Left lung (tissue), 10 donors: ENCODE data around the gene TRAF3IP1. TPM values are rescaled to one million over a fixed set of nuclear protein-coding genes. Genes with fewer than 3 reads are reported as not detected.
A peak's percentile ranks its signal among the peaks of the same experiment; 100 is the strongest.

Source experiments
- ATAC-seq: fragments of 200-7000 bp; cut with Tn5 transposase; one replicate; pipeline ENCODE4 v1.9.1; 2020; ENCODE audit warnings: moderate library complexity
- DNase-seq, 4 donors: peaks; one replicate each; pipeline ENCODE4 v3.0.0-alpha.2; 2013 to 2020
- H3K27ac ChIP-seq, 2 donors: fragments of 200-600 bp; sonication (generic) in 1 of 2; one replicate each; pipeline versions ENCODE4 v1.5.0 to v1.8.0; 2020 to 2021
- H3K27me3 ChIP-seq, 2 donors: fragments of 200-600 bp; sonication (generic) in 1 of 2; one replicate each; pipeline versions ENCODE4 v1.5.0 to v1.8.0; 2020 to 2021
- H3K36me3 ChIP-seq, 2 donors: fragments of 200-600 bp; sonication (generic) in 1 of 2; one replicate each; pipeline versions ENCODE4 v1.5.0 to v1.8.0; 2020 to 2021
- H3K4me1 ChIP-seq, 2 donors: fragments of 200-600 bp; one replicate each; pipeline ENCODE4 v1.8.0; 2021
- H3K4me3 ChIP-seq, 2 donors: fragments of 200-600 bp; sonication (generic) in 1 of 2; one replicate each; pipeline versions ENCODE4 v1.5.0 to v1.8.0; 2020 to 2021; ENCODE audit warnings: mild to moderate bottlenecking in 1 of 2
- H3K9me3 ChIP-seq, 2 donors: fragments of 200-600 bp; sonication (generic) in 1 of 2; one replicate each; pipeline versions ENCODE4 v1.5.0 to v1.8.0; 2020 to 2021
- CTCF ChIP-seq, 2 donors: fragments of 200-600 bp; sonication (generic) in 1 of 2; IDR thresholded peaks; one replicate each; pipeline versions ENCODE4 v1.5.0 to v1.8.0; 2021; ENCODE audit warnings: antibody characterized with exemption in 2 of 2
- intact Hi-C, 2 donors: fragments of 100-400 bp; cut with DNase I; formaldehyde crosslinking; loops; one replicate each; pipeline versions ENCODE4 v1.11.2 to v1.14.2; 2022
- polyA plus RNA-seq, 6 donors: library from polyadenylated mRNA; unstranded; fragments of 120-200 nt; gene quantifications; one replicate each; pipeline ENCODE4 v1.2.1, GENCODE V29; 2013; ENCODE audit not compliant: insufficient read length in 6 of 6
- total RNA-seq, 2 donors: library from RNA; stranded (reverse); fragmentation: NEBNext Ultra II Directional; extraction: Animal tissue kit (Norgen Biotek cat#: 25700); gene quantifications; one replicate each; pipeline ENCODE4 v1.2.1, GENCODE V29; 2021
- donor health status: DM: no; HTN: yes; CAD: no.
- donor health status: DM: no; HTN: no; CAD: no.

TRAF3IP1 gene
- total and polyA plus RNA-seq, 8 donors = 11.6 to 22.6 (median 19.7) TPM

GRCh38 chr2:238422940-238423339 lies 102.6 kb downstream of the TRAF3IP1 start:
- no peak for ATAC-seq
- intact Hi-C loops = no loop called here
- no peak for TF ChIP-seq CTCF (IDR thresholded peaks at IDR 0.05)
- Histone ChIP-seq H3K9me3 (no peaks in the 10 kb centered on the region), H3K27me3 (no peaks in the 10 kb centered on the region), H3K4me1 (peaks cover 6 to 18% of the 10 kb centered on the region in 2 donors), H3K36me3 (no peaks in the 10 kb centered on the region), H3K27ac (no peak overlapping the region), H3K4me3 (no peak overlapping the region)
- peak in 1 of 4 donors; percentile 29 for DNase-seq

- intact Hi-C loops = no loop called here
- H3K4me1 ChIP-seq = peaks cover 10 to 26% of the 10 kb centered on the region in 2 donors
- peak in 1 of 4 donors; percentile 27 for DNase-seq
- no peak for ATAC-seq
- H3K4me3 ChIP-seq = no peak overlapping the region
- no peak overlapping the region for H3K27ac ChIP-seq
- no peaks in the 10 kb centered on the region for H3K36me3 ChIP-seq
- no peak for TF ChIP-seq CTCF (IDR thresholded peaks at IDR 0.05)
- H3K27me3 ChIP-seq = no peaks in the 10 kb centered on the region
- H3K9me3 ChIP-seq = no peaks in the 10 kb centered on the region
Observed at GRCh38 chr2:238423561-238424312, 103.4 kb downstream of the TRAF3IP1 start.

GRCh38 chr2:238424313-238424700 lies 104.0 kb downstream of the TRAF3IP1 start:
- H3K4me1 ChIP-seq = peaks cover 10 to 30% of the 10 kb centered on the region in 2 donors
- no peak overlapping the region for H3K27ac ChIP-seq
- ATAC-seq (no peak), DNase-seq (peak in 1 of 4 donors; percentile 37)
- intact Hi-C loops = no loop called here
- no peaks in the 10 kb centered on the region for H3K36me3 ChIP-seq
- no peaks in the 10 kb centered on the region for H3K27me3 ChIP-seq
- H3K4me3 ChIP-seq = no peak overlapping the region
- TF ChIP-seq CTCF (IDR thresholded peaks at IDR 0.05) = no peak
- H3K9me3 ChIP-seq = no peaks in the 10 kb centered on the region

GRCh38 chr2:238425505-238425978 lies 105.2 kb downstream of the TRAF3IP1 start:
- Histone ChIP-seq H3K27ac (no peak overlapping the region), H3K4me3 (peak overlapping the region in 1 of 2 donors; percentile 97)
- ATAC-seq = no peak

More at GRCh38 chr2:238425505-238425978, 105.2 kb downstream of the TRAF3IP1 start:
- DNase-seq = no peak
- intact Hi-C loops = no loop called here
- peaks cover 10 to 30% of the 10 kb centered on the region in 2 donors for H3K4me1 ChIP-seq
- peaks cover 0 to 6% of the 10 kb centered on the region in 2 donors for H3K36me3 ChIP-seq
- no peak for TF ChIP-seq CTCF (IDR thresholded peaks at IDR 0.05)
- H3K9me3 ChIP-seq = peaks cover 0 to 1% of the 10 kb centered on the region in 2 donors
- H3K27me3 ChIP-seq = no peaks in the 10 kb centered on the region
